ENCODE results near the gene SPSB4.

The SPSB4 gene

DNA sequence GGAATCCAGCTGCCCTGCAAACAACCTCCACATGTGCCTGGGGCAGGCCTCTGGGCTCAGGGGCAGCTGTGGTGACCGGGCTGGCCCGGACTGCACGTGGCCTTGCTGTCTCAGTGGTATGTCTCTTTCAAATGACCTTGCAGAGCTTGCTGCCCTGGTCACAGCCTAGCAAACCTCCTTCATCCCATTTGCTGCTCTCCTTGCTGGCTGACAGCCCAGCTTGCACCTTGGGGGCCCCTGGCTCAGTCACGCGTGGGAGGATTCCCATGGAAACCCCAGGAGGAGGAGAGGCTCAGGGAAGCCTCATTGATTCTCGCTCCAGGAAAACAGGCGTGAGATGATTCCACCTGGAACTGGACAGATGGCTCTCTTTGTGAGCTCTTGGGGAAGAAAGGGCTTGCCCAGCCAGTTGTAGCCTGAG is 5.6 kb downstream of the SPSB4 start:
- Histone ChIP-seq H3K4me1 (ENCODE audit: control insufficient read depth in 1 of 2, insufficient read depth in 1 of 2, low read depth in 1 of 2, low read length in 1 of 2) (no peaks in the 10 kb centered on the region), H3K4me3 (ENCODE audit: low read depth in 1 of 2, low read length in 1 of 2) (no peak overlapping the region), H3K27ac (no peak overlapping the region)

GRCh38 chr3:141057436-141057835 is 6.3 kb downstream of the SPSB4 start:
- Histone ChIP-seq H3K27me3 (peaks cover 49% of the 10 kb centered on the region), H3K4me1 (ENCODE audit: control insufficient read depth in 1 of 2, insufficient read depth in 1 of 2, low read depth in 1 of 2, low read length in 1 of 2) (no peaks in the 10 kb centered on the region), H3K9me3 (no peaks in the 10 kb centered on the region), H3K4me3 (ENCODE audit: low read depth in 1 of 2, low read length in 1 of 2) (no peak overlapping the region), H3K36me3 (no peaks in the 10 kb centered on the region), H3K27ac (no peak overlapping the region)
- TF ChIP-seq, protein P1, sequence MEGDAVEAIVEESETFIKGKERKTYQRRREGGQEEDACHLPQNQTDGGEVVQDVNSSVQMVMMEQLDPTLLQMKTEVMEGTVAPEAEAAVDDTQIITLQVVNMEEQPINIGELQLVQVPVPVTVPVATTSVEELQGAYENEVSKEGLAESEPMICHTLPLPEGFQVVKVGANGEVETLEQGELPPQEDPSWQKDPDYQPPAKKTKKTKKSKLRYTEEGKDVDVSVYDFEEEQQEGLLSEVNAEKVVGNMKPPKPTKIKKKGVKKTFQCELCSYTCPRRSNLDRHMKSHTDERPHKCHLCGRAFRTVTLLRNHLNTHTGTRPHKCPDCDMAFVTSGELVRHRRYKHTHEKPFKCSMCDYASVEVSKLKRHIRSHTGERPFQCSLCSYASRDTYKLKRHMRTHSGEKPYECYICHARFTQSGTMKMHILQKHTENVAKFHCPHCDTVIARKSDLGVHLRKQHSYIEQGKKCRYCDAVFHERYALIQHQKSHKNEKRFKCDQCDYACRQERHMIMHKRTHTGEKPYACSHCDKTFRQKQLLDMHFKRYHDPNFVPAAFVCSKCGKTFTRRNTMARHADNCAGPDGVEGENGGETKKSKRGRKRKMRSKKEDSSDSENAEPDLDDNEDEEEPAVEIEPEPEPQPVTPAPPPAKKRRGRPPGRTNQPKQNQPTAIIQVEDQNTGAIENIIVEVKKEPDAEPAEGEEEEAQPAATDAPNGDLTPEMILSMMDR (IDR thresholded peaks at IDR 0.05) = no peak

More for the DNA sequence above, 5.6 kb downstream of the SPSB4 start:
- TF ChIP-seq, protein P1 (IDR thresholded peaks at IDR 0.05) = no peak
- H3K36me3 ChIP-seq = no peaks in the 10 kb centered on the region
- peaks cover 56% of the 10 kb centered on the region for H3K27me3 ChIP-seq
- no peaks in the 10 kb centered on the region for H3K9me3 ChIP-seq

DNA sequence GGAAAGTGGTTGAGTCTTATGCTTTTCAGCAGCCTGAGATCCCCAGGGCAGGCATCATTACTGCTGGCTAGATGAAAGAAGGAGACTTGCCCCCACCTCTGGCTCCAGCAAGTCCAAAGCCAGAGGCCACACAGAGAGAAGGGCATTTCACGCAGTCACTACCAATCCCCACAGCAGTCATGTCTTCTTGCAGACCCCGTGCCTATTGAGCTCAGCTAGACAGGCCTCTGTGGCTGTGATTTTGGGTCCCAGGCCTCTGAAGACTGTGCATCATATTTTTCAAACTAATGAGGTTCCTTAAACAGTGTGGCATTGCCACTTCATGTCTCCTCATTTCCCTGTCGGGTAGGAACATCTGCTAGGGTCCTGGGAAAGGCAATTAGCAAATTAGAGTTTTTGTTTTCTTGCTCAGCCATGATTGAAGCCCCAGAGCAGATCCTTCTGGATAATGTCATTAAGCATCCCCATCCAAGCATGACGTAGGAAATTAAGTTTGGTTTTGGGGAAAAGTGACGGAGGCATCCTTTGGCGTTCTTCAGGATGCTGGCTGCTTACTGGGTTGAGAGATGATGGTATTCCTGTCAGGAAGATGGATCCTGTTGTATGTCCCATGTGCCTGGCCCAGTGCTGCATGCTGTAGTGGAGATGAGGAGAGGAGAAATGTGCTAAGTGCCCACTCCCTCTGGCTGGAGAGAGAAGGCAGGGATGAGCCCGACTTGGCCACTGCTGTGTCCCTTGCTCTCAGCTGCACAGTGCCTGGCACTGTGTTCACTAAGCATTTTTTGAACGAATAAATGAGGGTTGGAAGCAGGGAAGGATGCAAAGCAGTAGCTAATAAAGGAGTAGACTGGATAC is 7.0 kb downstream of the SPSB4 start:
- peaks cover 42% of the 10 kb centered on the region for H3K27me3 ChIP-seq
- TF ChIP-seq, protein P1 (IDR thresholded peaks at IDR 0.05) = no peak
- H3K4me1 ChIP-seq (ENCODE audit: control insufficient read depth in 1 of 2, insufficient read depth in 1 of 2, low read depth in 1 of 2, low read length in 1 of 2) = no peaks in the 10 kb centered on the region
- no peaks in the 10 kb centered on the region for H3K36me3 ChIP-seq
- no peak overlapping the region for H3K27ac ChIP-seq
- no peaks in the 10 kb centered on the region for H3K9me3 ChIP-seq
- no peak overlapping the region for H3K4me3 ChIP-seq (ENCODE audit: low read depth in 1 of 2, low read length in 1 of 2)

DNA sequence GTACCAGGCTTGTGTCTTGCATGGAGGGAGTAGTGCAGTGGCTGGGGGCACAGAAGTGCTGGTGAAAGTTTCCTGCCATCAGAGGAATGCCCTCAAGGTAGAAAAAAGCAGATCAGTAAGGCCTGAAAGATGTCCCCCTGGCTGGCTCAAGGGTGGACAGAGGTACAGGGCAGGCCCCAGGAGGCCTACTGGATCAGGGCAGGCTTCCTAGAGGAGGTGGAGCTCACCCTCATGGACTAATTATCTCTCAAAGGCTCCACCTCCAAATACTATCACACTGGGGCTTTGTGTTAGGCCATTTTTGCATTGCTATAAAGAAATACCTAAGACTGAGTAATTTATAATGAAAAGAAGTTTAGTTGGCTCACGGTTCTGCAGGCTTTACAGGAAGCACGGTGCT is 7.8 kb downstream of the SPSB4 start:
- Histone ChIP-seq H3K36me3 (no peaks in the 10 kb centered on the region), H3K9me3 (no peaks in the 10 kb centered on the region), H3K4me1 (ENCODE audit: control insufficient read depth in 1 of 2, insufficient read depth in 1 of 2, low read depth in 1 of 2, low read length in 1 of 2) (no peaks in the 10 kb centered on the region), H3K27me3 (peaks cover 34% of the 10 kb centered on the region), H3K27ac (no peak overlapping the region), H3K4me3 (ENCODE audit: low read depth in 1 of 2, low read length in 1 of 2) (no peak overlapping the region)
- TF ChIP-seq, protein P1 (IDR thresholded peaks at IDR 0.05) = no peak

DNA sequence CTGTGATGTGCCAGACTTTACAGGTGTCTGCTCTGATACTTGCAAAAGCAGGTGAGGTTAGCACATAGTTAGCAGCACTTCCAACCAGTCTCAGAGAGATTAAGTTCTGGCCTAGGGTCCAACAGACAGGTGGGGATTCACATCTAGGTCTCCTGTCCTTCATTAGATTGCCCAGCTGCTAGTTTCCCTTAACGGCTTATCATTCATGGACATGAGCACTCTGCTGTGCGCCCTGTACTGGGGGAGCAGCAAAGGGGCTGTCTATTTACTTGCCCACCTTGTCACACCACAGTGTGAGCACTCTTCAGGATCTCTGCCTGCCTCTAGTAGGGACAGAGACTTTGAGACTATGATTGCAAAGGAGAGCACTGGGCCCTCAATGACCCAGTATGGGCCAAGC is 8.7 kb downstream of the SPSB4 start:
- TF ChIP-seq, protein P1 (IDR thresholded peaks at IDR 0.05) = no peak
- H3K9me3 ChIP-seq = no peaks in the 10 kb centered on the region
- H3K4me3 ChIP-seq (ENCODE audit: low read depth in 1 of 2, low read length in 1 of 2) = no peak overlapping the region
- no peaks in the 10 kb centered on the region for H3K4me1 ChIP-seq (ENCODE audit: control insufficient read depth in 1 of 2, insufficient read depth in 1 of 2, low read depth in 1 of 2, low read length in 1 of 2)
- H3K27ac ChIP-seq = no peak overlapping the region
- H3K36me3 ChIP-seq = no peaks in the 10 kb centered on the region
- peaks cover 26% of the 10 kb centered on the region for H3K27me3 ChIP-seq

All from neutrophil (primary cell).